Ovary (tissue), 3 donors: ENCODE results near the gene EPS8L1.

Source experiments
- CTCF ChIP-seq, 3 donors: fragments of 450-650 bp in 2 of 3; fragments of 200-600 bp in 1 of 3; IDR thresholded peaks; one replicate each; pipeline versions ENCODE4 v1.5.1 to v1.8.0; 2016 to 2022; ENCODE audit warnings: antibody characterized with exemption in 3 of 3, mild to moderate bottlenecking in 1 of 3
- EP300 ChIP-seq: sonication (generic); formaldehyde crosslinking; IDR thresholded peaks from one replicate; pipeline ENCODE4 v1.6.1; 2017; ENCODE audit warnings: antibody characterized with exemption
- donor health status: DM: no; HTN: no; CAD: no.

DNA sequence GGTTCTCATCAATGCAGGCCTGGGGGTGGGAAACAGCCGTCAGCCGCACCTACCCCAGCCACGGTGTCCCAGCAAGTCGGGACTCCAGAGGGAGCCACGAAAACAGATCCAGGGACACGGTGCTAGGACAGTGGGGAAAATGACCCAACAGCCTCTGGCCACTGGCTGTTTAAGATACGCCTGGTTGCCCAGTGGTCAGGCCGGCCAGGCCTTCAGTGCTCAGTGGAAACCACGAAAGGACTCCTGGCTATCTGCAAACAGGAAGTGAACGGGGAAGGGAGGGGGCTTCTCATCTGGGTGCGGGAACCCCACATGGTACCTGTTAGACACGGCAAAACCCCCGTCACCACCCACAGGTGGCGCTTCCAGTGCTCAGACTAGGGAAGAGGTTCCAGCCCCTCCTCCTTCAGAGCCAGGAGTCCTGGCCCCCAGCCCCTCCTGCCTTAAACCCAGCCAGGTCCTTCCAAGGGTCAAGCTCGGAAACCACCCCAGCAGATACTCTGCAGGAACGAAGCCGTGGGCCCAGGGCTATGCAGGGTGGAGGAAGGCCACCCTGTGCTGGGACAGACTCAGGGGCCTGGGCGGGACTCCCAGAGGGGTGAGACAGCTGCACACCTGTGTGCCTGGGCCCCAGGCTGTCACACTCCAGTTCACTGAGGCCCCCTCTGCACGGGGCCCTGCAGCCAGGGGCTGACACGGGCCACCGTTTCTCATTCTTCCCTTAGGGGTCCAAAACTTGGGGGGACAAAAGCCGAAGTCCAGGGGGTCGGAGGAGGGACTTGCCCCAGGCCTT lies 37.3 kb downstream of the EPS8L1 start:
- TF ChIP-seq CTCF (IDR thresholded peaks at IDR 0.05) (no peak), EP300 (no peak)
